Peyer's patch (tissue), 4 donors: ENCODE measurements around the gene PRKCA.

Experiments used
- POLR2A ChIP-seq, 2 donors: fragments of 450-650 bp; IDR thresholded peaks; one replicate each; pipeline ENCODE4 v1.5.1; 2017; ENCODE audit warnings: antibody characterized with exemption in 2 of 2, mild to moderate bottlenecking in 2 of 2, moderate library complexity in 2 of 2
- TF ChIP-seq, protein P1 (sequence below), 6 experiments: fragments of 450-650 bp in 4 of 6; fragments of 200-600 bp in 2 of 6; sonication (generic) in 1 of 6; IDR thresholded peaks; one replicate each; pipeline ENCODE4 v1.5.1; 2017 to 2019; ENCODE audit warnings: antibody characterized with exemption in 6 of 6, mild to moderate bottlenecking in 3 of 6, moderate library complexity in 1 of 6

DNA sequence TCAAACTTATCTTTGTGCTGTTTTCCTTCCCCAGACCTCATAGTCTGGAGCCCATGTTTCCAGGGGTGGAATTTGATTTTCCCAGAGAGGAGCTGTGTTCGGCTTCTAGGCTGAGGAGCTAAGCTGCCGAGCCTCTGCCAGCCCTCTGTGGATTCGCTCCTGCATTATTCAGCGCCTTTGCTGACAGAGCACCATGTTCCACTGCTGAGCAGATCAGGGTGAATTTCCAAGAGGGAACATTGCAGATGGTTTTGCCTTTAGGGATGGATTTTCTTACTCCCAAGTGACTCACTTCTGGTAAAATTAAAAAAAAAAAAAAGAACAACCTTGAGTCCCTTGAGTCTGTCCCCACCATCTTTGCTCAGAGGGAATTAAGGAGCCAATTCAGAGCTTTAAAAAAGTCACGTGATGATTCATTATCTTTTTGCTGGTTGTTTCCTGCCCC lies 229.5 kb downstream of the PRKCA start:
- TF ChIP-seq, protein P1, sequence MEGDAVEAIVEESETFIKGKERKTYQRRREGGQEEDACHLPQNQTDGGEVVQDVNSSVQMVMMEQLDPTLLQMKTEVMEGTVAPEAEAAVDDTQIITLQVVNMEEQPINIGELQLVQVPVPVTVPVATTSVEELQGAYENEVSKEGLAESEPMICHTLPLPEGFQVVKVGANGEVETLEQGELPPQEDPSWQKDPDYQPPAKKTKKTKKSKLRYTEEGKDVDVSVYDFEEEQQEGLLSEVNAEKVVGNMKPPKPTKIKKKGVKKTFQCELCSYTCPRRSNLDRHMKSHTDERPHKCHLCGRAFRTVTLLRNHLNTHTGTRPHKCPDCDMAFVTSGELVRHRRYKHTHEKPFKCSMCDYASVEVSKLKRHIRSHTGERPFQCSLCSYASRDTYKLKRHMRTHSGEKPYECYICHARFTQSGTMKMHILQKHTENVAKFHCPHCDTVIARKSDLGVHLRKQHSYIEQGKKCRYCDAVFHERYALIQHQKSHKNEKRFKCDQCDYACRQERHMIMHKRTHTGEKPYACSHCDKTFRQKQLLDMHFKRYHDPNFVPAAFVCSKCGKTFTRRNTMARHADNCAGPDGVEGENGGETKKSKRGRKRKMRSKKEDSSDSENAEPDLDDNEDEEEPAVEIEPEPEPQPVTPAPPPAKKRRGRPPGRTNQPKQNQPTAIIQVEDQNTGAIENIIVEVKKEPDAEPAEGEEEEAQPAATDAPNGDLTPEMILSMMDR (IDR thresholded peaks at IDR 0.05), result no peak
- TF ChIP-seq POLR2A (IDR thresholded peaks at IDR 0.05), result no peak
